ENCODE results near the gene CCSER1.

DNA sequence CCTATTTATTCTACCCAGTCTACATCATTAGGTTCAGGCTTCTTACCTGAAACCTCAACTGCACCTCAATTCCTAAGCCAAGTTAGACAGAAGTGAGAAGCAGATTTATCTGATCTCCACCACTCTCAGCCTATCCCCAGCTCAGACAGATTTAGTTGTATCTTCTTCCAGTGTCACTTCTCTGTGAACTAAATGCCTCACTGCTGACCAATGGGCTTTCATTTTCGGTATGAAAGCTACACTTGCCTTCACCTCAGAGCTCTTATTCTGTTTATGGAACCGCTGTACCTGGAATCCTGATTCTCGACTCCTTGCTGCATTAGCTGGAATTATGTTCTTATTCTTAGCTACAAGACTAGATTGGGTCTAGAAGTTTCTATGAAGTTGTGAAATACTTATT lies 833.2 kb downstream of the CCSER1 start:
- TF ChIP-seq, protein P1, sequence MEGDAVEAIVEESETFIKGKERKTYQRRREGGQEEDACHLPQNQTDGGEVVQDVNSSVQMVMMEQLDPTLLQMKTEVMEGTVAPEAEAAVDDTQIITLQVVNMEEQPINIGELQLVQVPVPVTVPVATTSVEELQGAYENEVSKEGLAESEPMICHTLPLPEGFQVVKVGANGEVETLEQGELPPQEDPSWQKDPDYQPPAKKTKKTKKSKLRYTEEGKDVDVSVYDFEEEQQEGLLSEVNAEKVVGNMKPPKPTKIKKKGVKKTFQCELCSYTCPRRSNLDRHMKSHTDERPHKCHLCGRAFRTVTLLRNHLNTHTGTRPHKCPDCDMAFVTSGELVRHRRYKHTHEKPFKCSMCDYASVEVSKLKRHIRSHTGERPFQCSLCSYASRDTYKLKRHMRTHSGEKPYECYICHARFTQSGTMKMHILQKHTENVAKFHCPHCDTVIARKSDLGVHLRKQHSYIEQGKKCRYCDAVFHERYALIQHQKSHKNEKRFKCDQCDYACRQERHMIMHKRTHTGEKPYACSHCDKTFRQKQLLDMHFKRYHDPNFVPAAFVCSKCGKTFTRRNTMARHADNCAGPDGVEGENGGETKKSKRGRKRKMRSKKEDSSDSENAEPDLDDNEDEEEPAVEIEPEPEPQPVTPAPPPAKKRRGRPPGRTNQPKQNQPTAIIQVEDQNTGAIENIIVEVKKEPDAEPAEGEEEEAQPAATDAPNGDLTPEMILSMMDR (conservative IDR thresholded peaks at IDR 0.05; ENCODE audit: low read depth in 2 of 2), result no peak
- TF ChIP-seq JUNB (IDR thresholded peaks at IDR 0.05; ENCODE audit: unreplicated experiment) (no peak), EZH2 (IDR thresholded peaks at IDR 0.05; ENCODE audit: low read depth, unreplicated experiment) (no peak), EZH2phosphoT487 (IDR thresholded peaks at IDR 0.05; ENCODE audit: unreplicated experiment) (no peak), POLR2AphosphoS5 (IDR thresholded peaks at IDR 0.05; ENCODE audit: low read depth) (no peak), NANOG (IDR thresholded peaks at IDR 0.05; ENCODE audit: borderline replicate concordance) (no peak), ZNF114 (CRISPR knock-in tag; IDR thresholded peaks at IDR 0.05) (no peak), CREB1 (CRISPR knock-in tag; IDR thresholded peaks at IDR 0.05; ENCODE audit: low read depth) (no peak)
- TF ChIP-seq, protein P2, sequence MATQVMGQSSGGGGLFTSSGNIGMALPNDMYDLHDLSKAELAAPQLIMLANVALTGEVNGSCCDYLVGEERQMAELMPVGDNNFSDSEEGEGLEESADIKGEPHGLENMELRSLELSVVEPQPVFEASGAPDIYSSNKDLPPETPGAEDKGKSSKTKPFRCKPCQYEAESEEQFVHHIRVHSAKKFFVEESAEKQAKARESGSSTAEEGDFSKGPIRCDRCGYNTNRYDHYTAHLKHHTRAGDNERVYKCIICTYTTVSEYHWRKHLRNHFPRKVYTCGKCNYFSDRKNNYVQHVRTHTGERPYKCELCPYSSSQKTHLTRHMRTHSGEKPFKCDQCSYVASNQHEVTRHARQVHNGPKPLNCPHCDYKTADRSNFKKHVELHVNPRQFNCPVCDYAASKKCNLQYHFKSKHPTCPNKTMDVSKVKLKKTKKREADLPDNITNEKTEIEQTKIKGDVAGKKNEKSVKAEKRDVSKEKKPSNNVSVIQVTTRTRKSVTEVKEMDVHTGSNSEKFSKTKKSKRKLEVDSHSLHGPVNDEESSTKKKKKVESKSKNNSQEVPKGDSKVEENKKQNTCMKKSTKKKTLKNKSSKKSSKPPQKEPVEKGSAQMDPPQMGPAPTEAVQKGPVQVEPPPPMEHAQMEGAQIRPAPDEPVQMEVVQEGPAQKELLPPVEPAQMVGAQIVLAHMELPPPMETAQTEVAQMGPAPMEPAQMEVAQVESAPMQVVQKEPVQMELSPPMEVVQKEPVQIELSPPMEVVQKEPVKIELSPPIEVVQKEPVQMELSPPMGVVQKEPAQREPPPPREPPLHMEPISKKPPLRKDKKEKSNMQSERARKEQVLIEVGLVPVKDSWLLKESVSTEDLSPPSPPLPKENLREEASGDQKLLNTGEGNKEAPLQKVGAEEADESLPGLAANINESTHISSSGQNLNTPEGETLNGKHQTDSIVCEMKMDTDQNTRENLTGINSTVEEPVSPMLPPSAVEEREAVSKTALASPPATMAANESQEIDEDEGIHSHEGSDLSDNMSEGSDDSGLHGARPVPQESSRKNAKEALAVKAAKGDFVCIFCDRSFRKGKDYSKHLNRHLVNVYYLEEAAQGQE (IDR thresholded peaks at IDR 0.05; ENCODE audit: unreplicated experiment), result no peak
- TF ChIP-seq, protein P3, sequence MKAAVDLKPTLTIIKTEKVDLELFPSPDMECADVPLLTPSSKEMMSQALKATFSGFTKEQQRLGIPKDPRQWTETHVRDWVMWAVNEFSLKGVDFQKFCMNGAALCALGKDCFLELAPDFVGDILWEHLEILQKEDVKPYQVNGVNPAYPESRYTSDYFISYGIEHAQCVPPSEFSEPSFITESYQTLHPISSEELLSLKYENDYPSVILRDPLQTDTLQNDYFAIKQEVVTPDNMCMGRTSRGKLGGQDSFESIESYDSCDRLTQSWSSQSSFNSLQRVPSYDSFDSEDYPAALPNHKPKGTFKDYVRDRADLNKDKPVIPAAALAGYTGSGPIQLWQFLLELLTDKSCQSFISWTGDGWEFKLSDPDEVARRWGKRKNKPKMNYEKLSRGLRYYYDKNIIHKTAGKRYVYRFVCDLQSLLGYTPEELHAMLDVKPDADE (IDR thresholded peaks at IDR 0.05), result no peak
